DMS 273 (cell line): ENCODE measurements around the gene WSCD2.
A peak's percentile ranks its signal among the peaks of the same experiment; 100 is the strongest.

ENCODE experiments used
- DNase-seq: peaks from one replicate; lab custom pipeline; 2025; ENCODE audit not compliant: unreplicated experiment; lab: John Stamatoyannopoulos, UW

Gene WSCD2

GRCh38 chr12:108129017-108129812 is at the start of gene WSCD2:
Gene WSCD2, plus strand, starts transcription at chr12:108129288. Its CDS starts 66,545 bp downstream, at chr12:108195833.
- peak; percentile 87 for DNase-seq

DNA sequence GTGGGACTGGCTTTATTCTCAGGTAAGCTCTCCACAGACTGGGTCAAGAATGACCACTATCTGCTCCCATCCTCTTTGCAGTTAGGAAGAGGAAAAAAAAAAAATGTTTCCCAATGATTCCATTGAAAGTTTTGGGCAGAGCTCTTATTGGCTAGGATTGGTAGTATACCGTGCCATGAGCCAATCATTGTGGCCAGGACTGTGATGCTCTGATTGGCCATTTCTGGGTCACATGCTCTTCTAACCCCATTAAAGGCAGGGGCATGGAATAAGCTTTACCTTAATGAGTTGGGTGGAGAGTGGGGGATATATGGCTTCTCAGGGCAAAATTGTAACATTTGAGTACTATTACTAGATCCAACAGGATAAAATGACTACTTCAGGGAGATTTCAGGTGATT is 49.4 kb upstream of the WSCD2 start:
- DNase-seq, result no peak

- DNase-seq, result no peak
Observed at GRCh38 chr12:108080363-108080762, 48.7 kb upstream of the WSCD2 start.

DNA sequence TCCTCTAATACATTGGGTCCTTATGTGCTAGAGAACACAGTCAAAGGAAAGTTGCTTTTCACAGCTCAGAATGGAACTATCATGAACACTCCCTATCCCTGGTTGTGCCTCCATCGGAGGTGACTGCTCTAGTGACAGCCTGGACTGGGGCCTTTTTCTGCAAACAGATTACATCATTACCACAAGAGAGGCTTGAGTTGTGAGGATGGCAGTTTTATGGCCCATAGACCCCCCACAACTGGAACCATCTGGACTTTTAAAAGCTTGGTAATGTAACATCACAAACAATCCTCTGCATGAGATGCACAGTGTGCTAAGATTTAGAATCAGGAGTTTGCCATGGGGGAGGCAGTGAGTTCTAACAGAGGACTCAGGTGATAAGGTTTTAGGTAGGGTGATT is 46.6 kb upstream of the WSCD2 start:
- peak; percentile 13 for DNase-seq

DNA sequence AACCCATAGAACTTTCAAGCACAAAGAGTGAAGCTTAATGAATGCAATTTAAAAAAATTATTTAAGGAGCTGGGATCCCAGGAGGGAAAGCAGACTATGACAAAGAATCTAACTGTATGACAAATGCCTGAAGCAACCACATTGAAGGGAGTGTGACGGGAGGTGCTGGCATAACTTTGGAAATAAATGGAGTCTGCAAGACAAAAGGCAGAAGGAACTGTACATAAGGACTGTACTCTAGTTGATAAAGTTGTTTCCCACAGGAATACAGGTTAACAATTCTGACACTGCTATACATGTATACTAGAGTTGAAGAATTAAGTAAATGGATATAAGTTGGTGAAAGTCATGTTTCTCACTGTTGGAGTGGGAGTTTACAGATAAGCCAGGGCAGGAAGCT is 41.2 kb upstream of the WSCD2 start:
- no peak for DNase-seq

GRCh38 chr12:108090107-108090899 is 38.8 kb upstream of the WSCD2 start:
- DNase-seq, result peak; percentile 18

DNA sequence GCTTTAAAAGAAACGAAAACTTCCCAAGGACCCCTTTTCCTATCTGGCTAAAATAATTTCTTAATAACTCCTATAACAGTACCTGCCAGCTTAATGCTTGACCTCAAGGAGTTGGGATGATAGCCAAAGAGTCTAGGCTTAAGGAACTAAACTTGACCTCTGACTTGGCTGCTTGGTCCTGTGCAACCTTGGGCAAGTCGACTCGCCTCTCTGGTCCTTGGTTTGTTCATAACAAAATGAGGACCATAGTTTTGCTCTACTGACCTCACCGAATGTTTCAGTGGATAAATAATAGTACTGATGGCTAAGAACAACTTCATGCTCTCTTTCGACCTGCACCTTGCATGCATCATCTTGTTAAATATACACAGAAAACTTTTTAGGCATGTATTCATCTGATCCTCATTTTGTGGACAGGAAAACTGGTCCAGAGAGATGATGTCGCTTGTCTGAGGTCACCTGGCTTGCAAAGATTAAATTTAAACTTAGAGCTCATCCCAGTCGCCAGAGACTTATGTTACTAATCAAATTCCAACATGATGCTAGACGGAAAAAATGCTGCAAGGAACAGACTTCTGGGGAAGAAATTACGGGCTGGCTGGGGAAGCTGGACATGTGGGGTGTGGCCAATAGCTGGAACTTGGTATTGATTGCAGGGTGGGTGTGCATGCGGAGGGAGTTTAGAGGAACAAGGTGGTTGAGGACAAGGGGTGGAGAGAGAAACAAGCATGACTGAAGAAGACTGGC is 38.0 kb upstream of the WSCD2 start:
- DNase-seq, result no peak

DNA sequence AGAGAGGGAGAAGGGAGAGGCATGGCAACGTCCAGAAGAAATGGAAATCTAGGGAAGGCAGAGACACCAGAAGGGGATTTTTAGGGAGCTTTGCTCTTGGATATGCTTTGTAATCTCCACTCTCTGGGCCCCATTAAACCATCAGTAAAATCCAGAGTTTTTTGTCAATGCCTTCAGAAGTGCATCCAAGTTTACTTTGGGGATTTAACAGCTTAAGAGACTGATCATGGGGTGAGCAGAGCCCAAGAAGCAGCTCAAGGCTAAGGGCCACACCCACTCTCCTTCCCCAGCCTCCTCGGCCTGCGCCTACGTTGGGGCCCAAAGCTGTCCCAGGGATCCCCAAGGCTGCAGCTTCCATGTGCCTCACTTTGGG is 37.4 kb upstream of the WSCD2 start:
- DNase-seq, result no peak

DNA sequence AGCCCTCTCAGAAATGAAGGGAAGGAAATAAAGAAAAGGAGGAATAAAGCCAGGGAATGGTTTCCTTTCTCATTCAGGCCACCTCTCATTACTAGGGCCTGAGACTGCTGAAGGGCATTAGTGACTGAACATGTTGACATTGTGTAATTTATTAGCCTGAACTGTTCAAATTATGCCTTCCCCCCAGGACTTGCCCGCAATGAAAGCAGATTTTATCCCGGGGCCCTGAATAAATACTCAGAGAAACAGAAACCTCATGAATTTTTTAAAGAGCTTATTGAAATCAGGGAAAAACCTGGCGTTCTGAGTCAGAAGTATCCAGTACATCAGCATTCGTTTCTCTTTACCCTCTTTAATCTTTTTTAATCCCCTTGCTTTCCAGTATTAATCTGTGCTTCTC is 35.9 kb upstream of the WSCD2 start:
- DNase-seq, result no peak

DNA sequence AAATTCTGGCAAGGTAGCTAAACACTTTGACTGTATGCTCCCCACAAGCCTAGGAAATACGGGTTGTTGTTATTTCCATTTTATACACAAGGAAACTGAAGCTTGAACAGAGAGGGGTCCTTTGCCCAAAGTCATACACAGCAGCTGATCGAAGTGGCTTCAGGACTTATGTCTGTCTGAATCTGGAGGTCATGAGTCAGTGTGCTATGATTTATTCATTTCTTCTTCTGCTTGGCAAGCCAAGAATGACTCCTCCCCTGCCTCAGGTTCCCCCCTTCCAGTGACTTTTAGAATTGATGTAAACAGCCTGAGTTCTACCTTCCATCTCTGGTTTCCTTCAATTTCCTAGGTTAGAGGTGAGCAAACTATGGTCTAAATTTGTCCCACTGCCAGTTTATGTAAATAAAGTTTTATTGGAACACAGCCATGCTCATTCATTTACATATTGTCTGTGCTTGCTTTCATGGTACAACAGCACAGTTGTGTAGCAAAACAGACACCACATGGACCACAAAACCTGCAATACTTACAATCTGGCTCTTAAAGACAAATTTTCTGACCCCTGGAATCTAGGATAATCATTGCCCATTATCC is 34.9 kb upstream of the WSCD2 start:
- no peak for DNase-seq

- no peak for DNase-seq
Observed at GRCh38 chr12:108097160-108097911, 31.8 kb upstream of the WSCD2 start.

GRCh38 chr12:108098374-108098773 is 30.7 kb upstream of the WSCD2 start:
- DNase-seq, result no peak

- peak; percentile 47 for DNase-seq
Observed at GRCh38 chr12:108099073-108099472, 30.0 kb upstream of the WSCD2 start.

DNA sequence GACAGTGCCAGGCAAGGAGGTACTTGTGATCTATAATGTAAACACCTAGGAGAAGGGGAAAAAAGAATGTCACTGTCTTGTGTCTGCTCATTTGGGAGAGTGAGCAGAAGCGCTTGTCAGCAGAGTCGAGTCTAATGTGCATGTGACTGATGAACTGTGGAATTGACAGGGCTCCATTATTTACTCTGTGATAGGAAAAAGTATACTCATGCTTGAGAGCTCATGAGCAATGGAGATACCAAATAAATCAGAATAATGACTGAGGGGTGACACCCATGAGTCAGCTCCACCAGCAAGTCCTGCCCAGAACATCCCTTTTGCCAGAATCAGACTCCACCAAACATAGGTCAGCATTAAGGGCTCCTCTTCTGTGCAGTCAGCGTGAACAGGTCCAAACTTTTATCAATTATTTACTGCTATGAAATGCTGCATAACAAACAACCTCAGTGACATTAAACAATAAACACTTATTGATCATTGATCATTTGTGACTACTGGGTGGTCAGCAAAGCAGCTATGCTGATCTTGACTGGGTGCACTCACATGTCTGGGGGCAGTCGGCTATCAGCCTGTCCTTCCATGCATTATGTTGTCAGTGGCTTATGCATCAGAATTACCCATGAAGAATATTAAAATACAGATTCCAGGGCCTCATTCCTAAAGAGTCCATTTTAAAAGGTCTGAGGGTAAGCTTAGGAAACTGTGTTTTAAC is 29.2 kb upstream of the WSCD2 start:
- DNase-seq, result no peak

DNA sequence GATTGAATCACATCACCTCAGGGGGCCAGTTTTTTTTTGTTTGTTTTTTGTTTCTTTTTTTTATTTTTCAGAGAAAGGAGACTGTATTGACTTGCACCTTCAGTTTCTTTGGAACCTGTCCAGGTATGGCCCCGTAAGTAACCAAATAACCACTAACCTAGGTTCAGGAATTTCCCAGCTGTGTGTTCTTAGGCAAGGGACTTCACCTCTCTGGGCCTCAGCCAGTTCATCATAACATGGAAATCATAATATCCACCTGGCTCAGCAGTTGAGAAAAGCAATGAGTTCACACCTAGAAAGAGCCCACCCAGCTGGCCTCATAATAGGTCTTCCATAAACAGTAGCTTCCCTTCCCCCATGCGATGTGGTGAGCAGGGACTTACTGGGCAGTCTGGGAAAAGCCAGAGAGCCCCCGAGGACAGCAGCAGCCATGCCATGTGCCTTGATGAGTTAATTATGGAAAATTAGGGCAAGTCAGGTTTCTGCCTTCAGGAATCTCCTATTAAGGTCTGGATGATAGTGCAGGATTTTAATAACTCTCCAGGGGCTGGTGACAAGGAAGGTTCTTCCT is 27.4 kb upstream of the WSCD2 start:
- no peak for DNase-seq

DNA sequence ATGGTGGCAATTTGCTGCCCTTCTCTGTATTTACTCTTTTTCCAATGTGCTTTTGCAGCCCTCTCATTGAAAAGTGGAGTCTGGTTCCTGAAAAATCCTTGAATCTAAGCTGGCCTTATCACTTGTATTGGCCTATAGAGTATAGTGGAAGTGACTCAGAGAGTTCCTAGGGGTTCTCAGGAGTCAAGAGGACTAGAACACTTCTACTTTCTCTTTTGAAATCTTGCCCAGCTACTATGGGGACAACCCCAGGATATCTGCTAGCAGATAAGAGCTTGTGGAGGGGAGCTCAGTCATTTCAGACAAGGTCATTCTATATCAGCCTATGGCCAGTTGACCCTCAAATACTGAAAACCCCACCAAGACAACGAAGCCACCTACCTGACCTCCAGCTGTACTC is 26.7 kb upstream of the WSCD2 start:
- DNase-seq, result no peak

DNA sequence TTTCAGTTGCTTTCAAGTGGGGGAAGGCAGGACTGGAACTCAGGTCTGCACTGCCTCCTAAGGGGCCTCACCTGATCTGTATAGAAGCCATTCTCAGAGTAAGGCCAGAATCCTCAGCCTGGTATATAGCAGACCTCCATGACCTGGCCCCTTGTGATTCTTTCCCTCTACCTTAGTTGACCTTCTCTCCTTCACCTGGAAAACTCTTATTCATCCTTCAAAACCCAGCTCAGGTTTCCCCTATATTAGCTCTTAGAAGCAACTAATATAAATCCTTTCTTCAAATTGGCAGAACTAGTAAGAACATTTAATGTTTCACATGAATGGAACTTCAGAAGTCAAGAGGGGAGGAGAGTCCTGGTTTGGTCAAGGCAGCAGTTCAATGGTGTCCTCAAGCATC is 26.0 kb upstream of the WSCD2 start:
- no peak for DNase-seq

GRCh38 chr12:108103517-108103916 is 25.6 kb upstream of the WSCD2 start:
- DNase-seq, result no peak

DNA sequence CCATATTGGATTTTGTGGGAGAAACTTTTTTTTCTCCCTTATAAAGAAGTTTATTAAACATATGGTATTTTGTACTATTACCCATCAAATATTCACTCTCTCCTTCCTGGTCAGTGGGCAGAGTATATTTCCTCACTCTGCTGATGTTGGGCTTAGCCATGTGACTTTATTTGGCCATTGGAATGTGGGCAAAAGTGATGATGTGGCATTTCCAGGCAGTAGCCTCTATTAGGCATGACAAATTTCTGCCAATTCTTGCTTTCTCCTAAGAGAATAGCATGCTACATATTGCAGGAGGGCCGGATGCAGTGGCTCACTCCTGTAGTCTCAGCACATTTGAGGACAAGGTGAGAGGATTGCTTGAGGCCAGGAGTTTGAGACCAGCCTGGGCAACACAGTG is 24.4 kb upstream of the WSCD2 start:
- no peak for DNase-seq

- no peak for DNase-seq
Observed at GRCh38 chr12:108106599-108106998, 22.5 kb upstream of the WSCD2 start.
